GM18499 (cell line): ENCODE measurements around the gene FAM98B.
"Not testable (repeated sequence)": the region's sequence is repeated elsewhere in the genome, so short reads cannot be mapped to it uniquely, and the experiment has no call there.

Experiments
- ATAC-seq: cut with Tn5 transposase; IDR thresholded peaks from one replicate; pipeline ENCODE4 v1.9.1; 2021; ENCODE audit warnings: moderate number of reproducible peaks; ENCODE audit not compliant: insufficient read depth, unreplicated experiment

Gene FAM98B

DNA sequence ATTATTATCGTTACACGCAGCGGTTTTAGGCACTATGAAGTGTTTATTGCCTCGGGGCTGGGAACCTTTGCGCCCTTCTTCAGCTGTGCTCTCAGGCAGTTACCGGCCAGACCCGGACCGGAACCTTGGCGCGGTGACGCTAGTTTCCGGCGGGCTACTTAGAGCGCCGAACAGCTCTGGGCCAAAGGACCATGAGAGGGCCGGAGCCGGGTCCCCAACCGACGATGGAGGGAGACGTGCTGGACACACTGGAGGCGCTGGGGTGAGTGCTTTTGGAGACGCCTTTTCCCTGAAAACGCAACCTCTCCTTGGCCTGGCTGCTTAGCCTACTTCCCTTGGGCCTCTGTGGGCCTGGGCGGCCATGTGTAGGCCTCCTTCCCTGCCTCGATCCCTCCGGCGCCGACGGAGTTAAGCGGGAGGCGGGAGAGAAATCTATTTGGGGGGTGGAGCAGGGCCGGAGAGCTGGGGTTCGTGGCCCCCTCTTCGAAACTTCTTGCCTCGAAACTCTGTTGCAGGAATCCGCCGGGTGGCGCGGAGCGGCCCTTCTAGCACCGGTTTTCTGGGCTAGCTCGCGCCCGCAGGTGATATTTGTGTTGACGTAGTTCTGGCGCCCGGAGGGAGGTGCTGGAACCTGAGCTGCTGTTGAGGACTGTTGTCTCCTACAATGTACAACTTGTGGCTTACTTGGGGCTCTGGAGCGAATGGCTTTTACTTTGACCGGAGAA lies at the start of gene FAM98B:
FAM98B (plus strand) TSS at position 157 of the 725 bp plus-strand sequence; CDS start at position 192, 35 bp downstream.
- peak; percentile 80 for ATAC-seq

DNA sequence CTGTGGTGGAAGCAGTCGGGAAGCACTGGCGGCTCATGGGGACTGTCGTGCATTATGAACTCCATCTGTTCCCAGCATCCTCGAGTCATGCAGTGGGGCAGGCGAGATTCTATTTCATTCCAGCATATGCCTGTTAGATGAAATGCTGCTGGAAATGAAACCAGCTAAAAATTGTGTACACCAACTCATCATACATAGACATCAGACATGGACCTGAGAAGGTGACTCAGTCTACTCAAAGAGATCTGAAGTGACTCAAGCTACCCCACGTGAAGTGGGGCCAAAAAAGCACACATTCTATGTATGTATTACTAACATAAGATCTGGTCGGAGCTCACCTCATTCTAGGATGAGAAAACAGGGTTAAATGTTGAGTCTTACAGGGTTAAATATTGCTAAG lies 47.5 kb upstream of the FAM98B start:
- no peak for ATAC-seq

GRCh38 chr15:38408576-38408975 lies 45.4 kb upstream of the FAM98B start:
- no peak for ATAC-seq

GRCh38 chr15:38411902-38412301 lies 42.0 kb upstream of the FAM98B start:
- ATAC-seq: no peak

- no peak for ATAC-seq
Measured at GRCh38 chr15:38412466-38412865, 41.5 kb upstream of the FAM98B start.

- no peak for ATAC-seq
Measured at GRCh38 chr15:38414357-38414756, 39.6 kb upstream of the FAM98B start.

DNA sequence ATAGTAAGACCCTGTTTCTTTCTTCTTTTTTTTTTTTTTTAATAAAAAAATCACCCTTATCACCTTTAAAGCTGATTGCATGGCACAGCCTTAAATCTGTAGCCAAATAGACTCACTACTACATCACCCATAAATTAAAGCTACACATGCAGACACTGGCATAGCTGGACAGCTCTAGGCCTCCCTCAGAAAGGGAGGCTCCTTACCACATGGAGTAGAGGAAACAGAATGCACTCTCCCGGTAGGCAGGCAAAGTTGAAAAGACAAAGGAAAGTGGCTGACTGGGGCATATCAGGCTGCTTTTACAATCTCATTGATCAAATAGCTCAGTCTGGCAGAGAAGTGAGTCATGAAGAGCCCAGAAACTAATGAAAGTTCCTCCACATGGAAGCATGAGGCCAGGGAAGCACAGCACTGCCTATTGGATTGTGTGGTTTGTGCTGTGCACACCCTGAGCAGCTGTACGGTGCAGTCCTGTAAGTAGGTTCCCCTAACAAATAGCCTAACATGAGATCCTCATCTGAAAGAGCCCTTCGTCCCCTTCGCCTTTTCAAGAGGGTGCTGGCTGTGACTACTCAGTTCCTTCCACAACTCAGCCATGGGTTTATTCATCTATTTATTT lies 32.7 kb upstream of the FAM98B start:
- ATAC-seq: no peak

DNA sequence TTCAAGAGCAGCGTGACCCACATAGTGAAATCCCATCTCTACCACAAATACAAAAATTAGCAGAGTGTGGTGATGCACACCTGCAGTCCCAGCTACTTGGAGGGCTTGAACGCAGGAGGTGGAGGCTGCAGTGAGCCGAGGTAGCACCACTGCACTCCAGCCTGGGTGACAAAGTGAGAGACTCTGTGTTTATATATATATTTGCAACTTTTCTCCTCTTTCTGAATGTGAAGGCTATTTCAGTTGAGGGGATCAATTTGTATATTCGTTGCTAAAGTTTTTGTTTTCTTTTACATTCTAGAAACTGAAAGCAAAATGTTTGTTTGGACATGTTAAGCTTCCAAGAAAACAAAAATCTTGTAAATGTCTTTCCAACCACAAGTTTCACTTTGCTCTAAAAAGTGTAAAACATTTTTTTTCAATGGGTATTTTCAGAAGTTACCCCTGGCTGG lies 29.8 kb upstream of the FAM98B start:
- ATAC-seq: peak; percentile 48

GRCh38 chr15:38425269-38425668 lies 28.7 kb upstream of the FAM98B start:
- no peak for ATAC-seq

GRCh38 chr15:38427380-38427779 lies 26.5 kb upstream of the FAM98B start:
- no peak for ATAC-seq

DNA sequence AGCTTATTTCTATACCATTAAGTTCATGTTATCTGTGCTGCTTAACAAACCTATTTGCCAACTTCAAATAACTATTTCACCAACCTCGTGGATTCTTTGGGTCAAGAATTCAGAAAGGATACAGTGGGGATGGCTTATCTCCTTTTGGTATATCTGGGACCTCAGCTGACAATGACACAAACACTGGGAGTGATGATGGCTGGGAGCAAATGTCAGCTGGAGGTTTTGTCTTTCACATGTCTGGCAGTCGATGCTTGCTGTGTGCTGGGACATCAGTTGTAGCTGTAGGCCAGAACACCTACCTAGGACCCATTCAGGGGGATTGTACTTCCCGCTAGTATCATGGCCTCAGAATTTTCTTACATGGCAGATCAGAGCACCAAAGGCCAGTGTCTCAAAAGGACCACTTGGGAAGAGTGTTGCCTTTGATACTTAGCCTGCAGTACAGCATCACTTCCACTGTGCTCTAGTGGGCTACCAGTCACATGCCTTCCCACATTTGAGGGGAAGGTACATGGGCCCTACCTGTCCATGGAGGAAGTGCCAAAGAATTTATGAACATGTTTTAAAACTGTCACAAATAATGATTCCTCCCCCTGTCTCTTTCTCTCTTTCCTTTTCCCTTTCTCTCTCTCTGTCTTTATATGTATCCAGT lies 23.7 kb upstream of the FAM98B start:
- no peak for ATAC-seq

DNA sequence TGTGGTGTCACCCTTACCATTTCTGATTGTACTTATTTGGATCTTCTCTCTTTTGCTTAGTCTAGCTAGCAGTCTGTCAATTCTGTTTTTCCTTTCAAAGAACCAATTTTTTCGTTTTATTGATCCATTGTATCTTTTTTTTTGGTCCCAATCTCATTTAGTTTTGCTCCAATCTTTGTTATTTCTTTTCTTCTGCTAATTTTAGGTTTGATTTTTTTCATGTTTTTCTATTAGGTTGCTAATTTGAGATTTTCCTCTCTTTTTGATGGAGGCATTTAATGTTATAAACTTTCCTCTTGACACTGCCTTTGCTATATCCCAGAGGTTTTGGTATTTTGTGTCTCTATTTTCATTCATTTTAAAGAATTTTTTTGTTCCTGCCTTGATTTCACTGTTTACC lies 16.9 kb upstream of the FAM98B start:
- ATAC-seq: no peak

- not testable (repeated sequence) for ATAC-seq
Measured at GRCh38 chr15:38437603-38438002, 16.3 kb upstream of the FAM98B start.

DNA sequence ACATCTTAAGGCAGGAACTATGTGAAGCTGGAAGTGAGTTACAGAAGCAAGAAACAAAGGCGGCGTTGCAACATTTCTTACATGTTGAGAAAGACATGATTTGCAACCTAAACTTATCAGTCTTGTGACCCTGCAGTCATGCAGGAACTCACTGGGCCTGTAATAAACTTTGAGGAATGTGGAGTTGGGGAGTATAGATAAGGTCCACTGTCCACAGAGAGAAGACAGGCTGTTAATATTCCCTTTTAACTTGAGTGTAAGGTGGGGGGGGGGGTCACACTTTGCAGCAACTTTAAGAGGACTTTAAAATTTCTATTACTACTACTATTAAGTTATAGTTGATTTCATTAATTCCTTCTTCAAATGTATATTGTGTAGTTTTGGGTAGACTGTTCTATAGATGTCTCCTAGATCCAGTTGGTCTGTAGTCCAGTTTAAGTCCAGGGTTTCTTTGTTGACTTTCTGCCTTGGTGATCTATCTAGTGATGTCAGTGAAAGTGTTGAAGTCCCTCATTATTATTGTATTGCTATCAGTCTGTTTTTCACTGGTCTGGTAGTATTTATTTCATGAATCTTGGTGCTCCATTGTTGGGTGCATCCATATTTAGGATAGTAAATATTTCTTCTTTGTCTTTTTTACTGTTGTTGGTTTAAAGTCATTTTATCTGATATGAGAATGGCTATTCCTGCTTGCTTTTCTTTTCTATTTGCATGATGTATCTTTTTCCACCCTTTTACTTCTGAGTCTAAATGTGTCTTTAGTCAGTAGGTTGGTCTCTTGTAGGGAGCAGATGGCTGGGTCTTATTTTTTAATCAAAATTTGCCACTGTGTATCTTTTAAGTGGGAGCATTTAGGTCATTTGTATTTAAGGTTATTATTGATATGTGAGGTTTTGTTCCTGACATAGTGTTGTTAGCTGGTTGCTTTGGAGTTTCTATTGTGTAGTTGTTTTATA lies 15.6 kb upstream of the FAM98B start:
- no peak for ATAC-seq

DNA sequence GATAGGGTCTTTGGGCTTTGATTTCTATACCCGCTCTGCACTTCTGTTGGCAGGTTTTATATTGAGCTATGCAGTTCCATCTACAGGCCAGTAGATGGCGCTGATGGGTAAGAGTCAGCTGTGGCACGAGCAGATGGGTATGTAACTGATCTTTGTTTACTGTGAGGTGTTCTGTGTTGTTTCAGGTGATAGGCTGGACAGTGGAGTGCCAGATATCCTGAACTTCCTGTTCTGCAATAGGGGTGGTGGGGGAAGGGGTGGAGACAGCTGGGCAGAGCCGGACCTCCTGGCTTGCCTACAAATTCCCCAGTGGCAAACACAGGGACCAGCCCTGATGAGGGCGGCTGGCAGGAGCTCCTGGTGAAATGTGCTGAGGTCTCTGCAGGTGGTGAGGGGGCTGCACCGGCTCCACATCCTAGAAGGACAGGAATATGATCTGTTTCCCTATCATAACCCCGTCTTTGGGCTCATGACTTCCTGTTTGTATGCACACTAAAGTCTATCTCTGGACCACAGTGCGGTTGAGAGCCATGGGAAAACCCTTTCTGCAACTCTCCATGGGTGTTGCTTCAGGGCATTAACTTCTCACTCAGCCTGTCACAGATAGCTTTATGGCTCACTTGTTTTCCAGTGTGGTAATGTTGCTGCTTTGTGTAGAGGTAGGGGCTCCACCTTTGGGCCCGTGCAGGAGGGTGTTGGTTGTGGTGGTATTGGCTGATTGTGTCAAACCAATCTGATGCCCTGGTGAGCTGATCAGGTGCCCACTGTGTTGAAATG lies 13.4 kb upstream of the FAM98B start:
- peak; percentile 61 for ATAC-seq

GRCh38 chr15:38441130-38441519 lies 12.8 kb upstream of the FAM98B start:
- ATAC-seq: no peak

- no peak for ATAC-seq
Measured at GRCh38 chr15:38454696-38455090, 766 bp downstream of the FAM98B start.

GRCh38 chr15:38455092-38455491 lies 1.2 kb downstream of the FAM98B start:
- no peak for ATAC-seq

- ATAC-seq: no peak
Measured at GRCh38 chr15:38458646-38459045, 4.7 kb downstream of the FAM98B start.

- ATAC-seq: no peak
Measured at GRCh38 chr15:38459480-38459879, 5.6 kb downstream of the FAM98B start.
